Parathyroid adenoma (tissue), 2 donors: ENCODE measurements around the gene ZIC5.

Experiments used
- H2AFZ ChIP-seq: fragments of 300-600 bp; sonication (generic); one replicate; pipeline ENCODE4 v1.7.0; 2017; ENCODE audit warnings: antibody characterized with exemption, mild to moderate bottlenecking
- H3K27ac ChIP-seq: fragments of 300-600 bp; sonication (generic); one replicate; pipeline ENCODE4 v1.7.0; 2017
- H3K27me3 ChIP-seq: fragments of 300-600 bp; sonication (generic); one replicate; pipeline ENCODE4 v1.7.0; 2017; ENCODE audit warnings: low read length; ENCODE audit not compliant: control insufficient read depth, insufficient read depth
- H3K36me3 ChIP-seq: fragments of 300-600 bp; sonication (generic); one replicate; pipeline ENCODE4 v1.7.0; 2017; ENCODE audit warnings: low read length; ENCODE audit not compliant: control insufficient read depth, insufficient read depth
- H3K4me1 ChIP-seq: fragments of 300-600 bp; sonication (generic); one replicate; pipeline ENCODE4 v1.7.0; 2017; ENCODE audit warnings: control low read depth
- H3K4me2 ChIP-seq: fragments of 300-600 bp; sonication (generic); one replicate; pipeline ENCODE4 v1.7.0; 2017; ENCODE audit warnings: low read length
- H3K4me3 ChIP-seq: fragments of 300-600 bp; sonication (generic); one replicate; pipeline ENCODE4 v1.7.0; 2017; ENCODE audit warnings: low read depth, low read length
- H3K79me2 ChIP-seq: fragments of 300-600 bp; sonication (generic); one replicate; pipeline ENCODE4 v1.7.0; 2017; ENCODE audit warnings: control low read depth
- H3K9ac ChIP-seq: fragments of 300-600 bp; sonication (generic); one replicate; pipeline ENCODE4 v1.7.0; 2017; ENCODE audit warnings: mild to moderate bottlenecking
- H3K9me3 ChIP-seq: fragments of 300-600 bp; sonication (generic); one replicate; pipeline ENCODE4 v1.7.0; 2017; ENCODE audit warnings: low read length; ENCODE audit not compliant: control insufficient read depth
- TF ChIP-seq, protein P1 (sequence below): fragments of 300-600 bp; sonication (generic); IDR thresholded peaks from one replicate; pipeline ENCODE4 v1.7.0; 2017; ENCODE audit warnings: antibody characterized with exemption, mild to moderate bottlenecking
- donor health status: primary hyperparathyroidism.

Gene ZIC5

DNA sequence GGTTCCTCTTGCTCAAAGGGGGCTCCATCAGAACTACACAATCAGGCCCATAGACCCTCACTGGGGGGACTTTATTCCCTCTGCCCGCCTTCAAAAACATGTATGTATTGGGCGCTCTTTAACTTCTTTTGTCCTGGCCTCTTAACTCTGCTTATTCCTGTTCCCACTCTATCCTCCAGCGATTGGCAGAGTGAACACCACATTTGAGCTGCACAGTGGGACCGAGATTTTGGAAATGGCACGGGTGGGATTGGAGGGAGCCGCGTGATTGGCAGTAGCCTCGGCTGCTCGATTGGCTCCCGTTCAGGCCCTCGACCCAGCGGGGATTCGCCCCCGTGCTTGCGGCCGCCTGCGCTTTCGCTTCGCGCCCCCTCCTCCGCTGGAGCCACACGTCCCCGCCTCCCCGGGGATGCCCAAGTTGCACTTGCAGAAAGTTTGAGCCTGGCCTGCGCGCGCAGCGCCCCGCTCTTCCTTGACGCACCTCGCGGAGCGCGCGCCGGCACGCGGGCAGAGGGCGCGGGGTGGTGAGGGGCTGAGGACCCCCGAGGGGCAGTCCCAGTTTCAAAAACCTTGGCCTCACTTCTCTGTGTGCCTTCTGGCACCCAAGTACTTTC, at the start of gene ZIC5:
Gene ZIC5, minus strand, starts transcription at position 192 of the 614 bp plus-strand sequence. Its CDS starts 164 bp downstream, at position 28.
- Histone ChIP-seq H3K4me3 (no peak within 1 kb of the TSS), H3K36me3 (no peaks in the 10 kb centered on the region), H3K27me3 (peaks cover 46% of the 10 kb centered on the region), H3K9ac (no peak within 1 kb of the TSS), H3K27ac (no peak within 1 kb of the TSS), H3K9me3 (no peaks in the 10 kb centered on the region), H3K79me2 (no peaks in the 10 kb centered on the region), H2AFZ (no peak within 1 kb of the TSS), H3K4me2 (no peak within 1 kb of the TSS), H3K4me1 (no peaks in the 10 kb centered on the region)
- TF ChIP-seq, protein P1, sequence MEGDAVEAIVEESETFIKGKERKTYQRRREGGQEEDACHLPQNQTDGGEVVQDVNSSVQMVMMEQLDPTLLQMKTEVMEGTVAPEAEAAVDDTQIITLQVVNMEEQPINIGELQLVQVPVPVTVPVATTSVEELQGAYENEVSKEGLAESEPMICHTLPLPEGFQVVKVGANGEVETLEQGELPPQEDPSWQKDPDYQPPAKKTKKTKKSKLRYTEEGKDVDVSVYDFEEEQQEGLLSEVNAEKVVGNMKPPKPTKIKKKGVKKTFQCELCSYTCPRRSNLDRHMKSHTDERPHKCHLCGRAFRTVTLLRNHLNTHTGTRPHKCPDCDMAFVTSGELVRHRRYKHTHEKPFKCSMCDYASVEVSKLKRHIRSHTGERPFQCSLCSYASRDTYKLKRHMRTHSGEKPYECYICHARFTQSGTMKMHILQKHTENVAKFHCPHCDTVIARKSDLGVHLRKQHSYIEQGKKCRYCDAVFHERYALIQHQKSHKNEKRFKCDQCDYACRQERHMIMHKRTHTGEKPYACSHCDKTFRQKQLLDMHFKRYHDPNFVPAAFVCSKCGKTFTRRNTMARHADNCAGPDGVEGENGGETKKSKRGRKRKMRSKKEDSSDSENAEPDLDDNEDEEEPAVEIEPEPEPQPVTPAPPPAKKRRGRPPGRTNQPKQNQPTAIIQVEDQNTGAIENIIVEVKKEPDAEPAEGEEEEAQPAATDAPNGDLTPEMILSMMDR = no peak

DNA sequence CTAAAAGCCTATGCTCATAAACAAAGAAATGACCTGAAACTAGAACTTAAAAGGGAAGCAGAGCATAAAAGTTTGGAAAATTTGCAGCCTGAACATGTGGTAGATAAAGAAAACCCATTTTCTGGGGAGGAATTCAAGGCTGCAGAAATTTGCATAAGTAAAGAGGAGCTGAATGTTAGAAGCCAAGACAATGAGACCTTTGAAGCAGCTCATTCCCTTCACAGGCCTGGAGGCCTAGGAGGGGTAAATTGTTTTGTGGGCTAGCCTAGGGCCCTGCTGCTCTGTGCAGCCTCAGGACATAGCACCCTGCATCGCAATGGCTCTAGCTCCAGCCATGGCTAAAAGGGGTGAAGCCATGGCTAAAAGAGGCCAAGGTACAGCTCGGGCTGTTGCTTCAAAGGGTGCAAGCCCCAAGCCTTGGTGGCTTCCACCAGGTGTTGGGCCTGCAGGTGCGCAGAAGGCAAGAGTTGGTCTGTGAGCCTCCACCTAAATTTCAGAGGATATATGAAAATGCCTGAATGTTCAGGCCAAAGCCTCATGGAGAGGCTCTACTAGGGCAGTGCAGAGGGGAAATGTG, 48.3 kb upstream of the ZIC5 start:
- Histone ChIP-seq H3K4me1 (no peaks in the 10 kb centered on the region), H3K4me3 (no peak overlapping the region), H3K27ac (no peak overlapping the region), H3K9ac (no peak overlapping the region), H3K9me3 (no peaks in the 10 kb centered on the region), H3K36me3 (no peaks in the 10 kb centered on the region), H3K4me2 (no peak overlapping the region), H3K79me2 (no peaks in the 10 kb centered on the region), H2AFZ (no peak overlapping the region), H3K27me3 (no peaks in the 10 kb centered on the region)
- TF ChIP-seq, protein P1 = no peak

DNA sequence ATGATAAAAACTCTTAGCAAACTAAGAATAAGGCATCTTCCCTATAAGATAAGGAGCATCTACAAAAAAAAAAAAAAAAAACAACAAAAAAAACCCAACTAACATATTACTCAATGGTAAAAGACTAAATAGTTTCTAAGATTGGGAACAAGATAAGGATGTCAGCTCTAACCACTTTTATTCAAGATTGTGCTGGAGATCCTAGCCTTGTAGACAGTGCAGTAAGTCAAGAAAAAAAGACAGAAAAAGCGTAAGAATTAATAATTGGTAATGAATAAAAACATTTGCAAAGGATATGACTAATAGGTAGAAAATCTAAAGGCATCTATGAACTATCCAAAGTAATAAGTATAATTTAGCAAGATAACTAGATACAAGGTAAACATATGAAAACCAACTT, 43.1 kb upstream of the ZIC5 start:
- TF ChIP-seq, protein P1 = no peak

DNA sequence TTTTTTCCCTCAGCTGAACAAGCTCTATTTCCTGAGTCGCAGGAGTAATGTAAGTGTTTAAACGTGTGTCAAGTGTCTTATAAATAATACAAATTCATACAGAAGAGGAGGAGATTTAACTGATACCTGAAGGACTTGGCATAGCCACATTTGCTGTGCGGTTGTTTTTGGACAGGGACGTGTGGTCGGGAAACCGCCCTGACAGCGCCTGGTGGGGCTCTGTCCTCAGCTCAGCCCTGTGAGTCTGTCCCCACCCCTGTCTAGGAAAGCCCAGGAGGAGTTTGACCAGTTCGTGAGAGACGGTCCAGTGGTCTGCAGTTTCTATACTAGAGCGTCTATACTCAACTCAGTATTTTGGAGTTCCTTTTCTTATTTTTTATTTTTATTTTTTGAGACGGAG, 26.7 kb upstream of the ZIC5 start:
- H3K27ac ChIP-seq = no peak overlapping the region
- H2AFZ ChIP-seq = no peak overlapping the region
- no peaks in the 10 kb centered on the region for H3K79me2 ChIP-seq
- H3K4me2 ChIP-seq = no peak overlapping the region
- H3K36me3 ChIP-seq = peaks cover 3% of the 10 kb centered on the region
- peaks cover 14% of the 10 kb centered on the region for H3K27me3 ChIP-seq
- TF ChIP-seq, protein P1 = no peak
- H3K4me1 ChIP-seq = no peaks in the 10 kb centered on the region
- no peak overlapping the region for H3K4me3 ChIP-seq
- H3K9ac ChIP-seq = no peak overlapping the region
- no peaks in the 10 kb centered on the region for H3K9me3 ChIP-seq

More for the DNA sequence above, 43.1 kb upstream of the ZIC5 start:
- H3K9me3 ChIP-seq = no peaks in the 10 kb centered on the region
- H3K4me1 ChIP-seq = no peaks in the 10 kb centered on the region
- H3K27ac ChIP-seq = no peak overlapping the region
- H3K27me3 ChIP-seq = no peaks in the 10 kb centered on the region
- H3K79me2 ChIP-seq = no peaks in the 10 kb centered on the region
- H3K4me2 ChIP-seq = no peak overlapping the region
- no peak overlapping the region for H3K9ac ChIP-seq
- H2AFZ ChIP-seq = no peak overlapping the region
- no peak overlapping the region for H3K4me3 ChIP-seq
- H3K36me3 ChIP-seq = no peaks in the 10 kb centered on the region
